Stimulated activated effector memory CD8-positive, alpha-beta T cell treated with anti-CD3 and anti-CD28 coated beads, Interleukin-12 subunit alpha, Interleukin-12 subunit beta, amount 100 ng/mL, for 72 hours (primary cell): ENCODE results near the gene GIMAP6.
"Not testable (repeated sequence)": the region's sequence is repeated elsewhere in the genome, so short reads cannot be mapped to it uniquely, and the experiment has no call there.

Experiments
- ATAC-seq: fragments of 150-1000 bp; cut with Tn5 transposase; 2 replicates; pipeline ENCODE4 v1.10.0; 2021
- DNase-seq, 2 donors: peaks; one replicate each; pipeline ENCODE4 v3.0.0; 2021 to 2022; ENCODE audit warnings: low spot score in 2 of 2
- H3K27ac Mint-ChIP-seq: one replicate; pipeline ENCODE4 v1.8.0; 2022; ENCODE audit warnings: mild to moderate bottlenecking, mixed read lengths
- H3K36me3 Mint-ChIP-seq: one replicate; pipeline ENCODE4 v1.8.0; 2022; ENCODE audit warnings: mild to moderate bottlenecking, mixed read lengths
- H3K4me1 Mint-ChIP-seq: one replicate; pipeline ENCODE4 v1.8.0; 2022; ENCODE audit warnings: mixed read lengths
- H3K4me3 Mint-ChIP-seq: one replicate; pipeline ENCODE4 v1.8.0; 2022; ENCODE audit warnings: mild to moderate bottlenecking, mixed read lengths
- H3K9me3 Mint-ChIP-seq: one replicate; pipeline ENCODE4 v1.8.0; 2022; ENCODE audit warnings: mixed read lengths

GIMAP6 gene

GRCh38 chr7:150620617-150621371, 11.4 kb downstream of the GIMAP6 start:
- no peak for DNase-seq
- H3K9me3 Mint-ChIP-seq, result no peaks in the 10 kb centered on the region
- peak; percentile 83 for ATAC-seq
- peak overlapping the region; percentile 60 for H3K27ac Mint-ChIP-seq
- H3K36me3 Mint-ChIP-seq, result peaks cover 8% of the 10 kb centered on the region
- peaks cover 42% of the 10 kb centered on the region for H3K4me1 Mint-ChIP-seq
- peak overlapping the region; percentile 24 for H3K4me3 Mint-ChIP-seq

- Mint-ChIP-seq H3K4me3 (no peak overlapping the region), H3K9me3 (no peaks in the 10 kb centered on the region), H3K4me1 (peaks cover 42% of the 10 kb centered on the region), H3K36me3 (peaks cover under 1% of the 10 kb centered on the region), H3K27ac (peak overlapping the region; percentile 34)
- ATAC-seq, result no peak
- no peak for DNase-seq
Observed at GRCh38 chr7:150620061-150620460, 12.1 kb downstream of the GIMAP6 start.

GRCh38 chr7:150615221-150615755, 16.9 kb downstream of the GIMAP6 start:
- Mint-ChIP-seq H3K27ac (peak overlapping the region; percentile 1), H3K4me3 (peak overlapping the region; percentile 6), H3K4me1 (peaks cover 58% of the 10 kb centered on the region)
- H3K9me3 Mint-ChIP-seq, DNase-seq, H3K36me3 Mint-ChIP-seq, ATAC-seq: not testable (repeated sequence)

- peak overlapping the region; percentile 1 for H3K27ac Mint-ChIP-seq
- DNase-seq, H3K9me3 Mint-ChIP-seq, H3K36me3 Mint-ChIP-seq, ATAC-seq: not testable (repeated sequence)
- H3K4me1 Mint-ChIP-seq, result peaks cover 59% of the 10 kb centered on the region
- H3K4me3 Mint-ChIP-seq, result peak overlapping the region; percentile 6
Observed at GRCh38 chr7:150614426-150614825, 17.8 kb downstream of the GIMAP6 start.

- Mint-ChIP-seq H3K27ac (peak overlapping the region; percentile 1), H3K4me3 (no peak overlapping the region), H3K9me3 (peaks cover 8% of the 10 kb centered on the region), H3K4me1 (peaks cover 62% of the 10 kb centered on the region), H3K36me3 (no peaks in the 10 kb centered on the region)
- ATAC-seq (no peak), DNase-seq (no peak)
Observed at GRCh38 chr7:150613880-150614279, 18.3 kb downstream of the GIMAP6 start.

- H3K36me3 Mint-ChIP-seq, result no peaks in the 10 kb centered on the region
- peaks cover 71% of the 10 kb centered on the region for H3K4me1 Mint-ChIP-seq
- no peak overlapping the region for H3K4me3 Mint-ChIP-seq
- no peak for ATAC-seq
- no peak for DNase-seq
- H3K9me3 Mint-ChIP-seq, result peaks cover 8% of the 10 kb centered on the region
- no peak overlapping the region for H3K27ac Mint-ChIP-seq
Observed at GRCh38 chr7:150612925-150613324, 19.3 kb downstream of the GIMAP6 start.

- Mint-ChIP-seq H3K4me1 (peaks cover 71% of the 10 kb centered on the region), H3K9me3 (peaks cover 8% of the 10 kb centered on the region), H3K27ac (peak overlapping the region; percentile 88), H3K36me3 (no peaks in the 10 kb centered on the region), H3K4me3 (no peak overlapping the region)
- DNase-seq (no peak), ATAC-seq (peak; percentile 74)
Observed at GRCh38 chr7:150610233-150610632, 22.0 kb downstream of the GIMAP6 start.

- peaks cover 30% of the 10 kb centered on the region for H3K4me1 Mint-ChIP-seq
- H3K27ac Mint-ChIP-seq, H3K9me3 Mint-ChIP-seq, DNase-seq, H3K4me3 Mint-ChIP-seq, ATAC-seq, H3K36me3 Mint-ChIP-seq: not testable (repeated sequence)
Observed at GRCh38 chr7:150603600-150603999, 28.6 kb downstream of the GIMAP6 start.

GRCh38 chr7:150595361-150595760, 36.8 kb downstream of the GIMAP6 start:
- H3K4me1 Mint-ChIP-seq, result peaks cover 38% of the 10 kb centered on the region
- H3K36me3 Mint-ChIP-seq, result no peaks in the 10 kb centered on the region
- ATAC-seq, result no peak
- no peak for DNase-seq
- no peak overlapping the region for H3K4me3 Mint-ChIP-seq
- H3K27ac Mint-ChIP-seq, result no peak overlapping the region
- H3K9me3 Mint-ChIP-seq, result peaks cover 26% of the 10 kb centered on the region

GRCh38 chr7:150594805-150595204, 37.4 kb downstream of the GIMAP6 start:
- no peak overlapping the region for H3K27ac Mint-ChIP-seq
- H3K4me3 Mint-ChIP-seq, result no peak overlapping the region
- H3K4me1 Mint-ChIP-seq, result peaks cover 38% of the 10 kb centered on the region
- peaks cover 23% of the 10 kb centered on the region for H3K9me3 Mint-ChIP-seq
- ATAC-seq, result no peak
- no peak for DNase-seq
- no peaks in the 10 kb centered on the region for H3K36me3 Mint-ChIP-seq

GRCh38 chr7:150587551-150587950, 44.6 kb downstream of the GIMAP6 start:
- Mint-ChIP-seq H3K4me3 (no peak overlapping the region), H3K9me3 (peaks cover 19% of the 10 kb centered on the region), H3K27ac (no peak overlapping the region), H3K36me3 (no peaks in the 10 kb centered on the region), H3K4me1 (peaks cover 36% of the 10 kb centered on the region)
- no peak for DNase-seq
- no peak for ATAC-seq

- ATAC-seq (peak; percentile 33), DNase-seq (no peak)
- Mint-ChIP-seq H3K9me3 (peaks cover 15% of the 10 kb centered on the region), H3K4me3 (peak overlapping the region; percentile 45), H3K4me1 (peaks cover 36% of the 10 kb centered on the region), H3K36me3 (no peaks in the 10 kb centered on the region), H3K27ac (peak overlapping the region; percentile 89)
Observed at GRCh38 chr7:150586785-150587152, 45.4 kb downstream of the GIMAP6 start.

GRCh38 chr7:150586068-150586784, 46.0 kb downstream of the GIMAP6 start:
- Mint-ChIP-seq H3K27ac (peak overlapping the region; percentile 89), H3K4me3 (peak overlapping the region; percentile 45), H3K4me1 (peaks cover 39% of the 10 kb centered on the region), H3K9me3 (peaks cover 9% of the 10 kb centered on the region), H3K36me3 (no peaks in the 10 kb centered on the region)
- peak; percentile 96 for ATAC-seq
- DNase-seq, result peak in 1 of 2 donors; percentile 55

GRCh38 chr7:150585199-150585598, 47.0 kb downstream of the GIMAP6 start:
- Mint-ChIP-seq H3K36me3 (no peaks in the 10 kb centered on the region), H3K9me3 (peaks cover 8% of the 10 kb centered on the region), H3K27ac (peak overlapping the region; percentile 89), H3K4me3 (peak overlapping the region; percentile 45), H3K4me1 (peaks cover 45% of the 10 kb centered on the region)
- no peak for ATAC-seq
- DNase-seq, result no peak

- peak overlapping the region; percentile 93 for H3K27ac Mint-ChIP-seq
Observed at GRCh38 chr7:150580638-150581394, 51.4 kb downstream of the GIMAP6 start.

More at GRCh38 chr7:150580638-150581394, 51.4 kb downstream of the GIMAP6 start:
- H3K4me3 Mint-ChIP-seq, result peak overlapping the region; percentile 51
- H3K9me3 Mint-ChIP-seq, result peaks cover 19% of the 10 kb centered on the region
- peak; percentile 98 for ATAC-seq
- H3K4me1 Mint-ChIP-seq, result peaks cover 55% of the 10 kb centered on the region
- H3K36me3 Mint-ChIP-seq, result peaks cover 16% of the 10 kb centered on the region
- no peak for DNase-seq
